HG02840 (cell line): Measurements from ENCODE around the gene NDUFV2.

Source experiments
- ATAC-seq: cut with Tn5 transposase; IDR thresholded peaks from one replicate; pipeline ENCODE4 v1.9.1; 2021; ENCODE audit warnings: mild to moderate bottlenecking, moderate library complexity, moderate number of reproducible peaks; ENCODE audit not compliant: unreplicated experiment, low FRiP score

Gene NDUFV2

GRCh38 chr18:9102508-9103375, at the start of gene NDUFV2:
NDUFV2 (plus strand) TSS chr18:9102699; CDS start chr18:9102744, 45 bp downstream.
- peak; percentile 93 for ATAC-seq

- no peak for ATAC-seq
Measured at GRCh38 chr18:9053814-9054213, 48.7 kb upstream of the NDUFV2 start.

- ATAC-seq = no peak
Measured at GRCh38 chr18:9055185-9055584, 47.3 kb upstream of the NDUFV2 start.

GRCh38 chr18:9055626-9056025, 46.9 kb upstream of the NDUFV2 start:
- no peak for ATAC-seq

DNA sequence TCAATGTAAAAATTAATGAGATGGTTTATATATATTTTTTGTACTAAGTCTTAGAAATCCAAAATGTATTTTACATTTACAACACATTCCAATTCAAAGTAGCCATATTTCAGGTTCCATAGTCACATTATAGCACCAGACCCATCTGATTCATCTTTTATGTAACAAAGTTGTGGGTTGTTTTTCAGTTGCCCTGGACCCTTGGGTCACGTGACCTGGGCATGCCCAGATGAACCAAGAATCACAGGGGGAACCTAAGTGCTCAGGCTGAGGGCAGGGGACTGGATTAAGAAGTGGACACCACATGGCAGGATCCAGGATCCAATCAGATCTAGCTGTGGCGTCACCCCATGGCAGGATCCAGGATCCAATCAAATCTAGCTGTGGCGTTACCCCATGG, 44.9 kb upstream of the NDUFV2 start:
- no peak for ATAC-seq

GRCh38 chr18:9058406-9058805, 44.1 kb upstream of the NDUFV2 start:
- no peak for ATAC-seq

DNA sequence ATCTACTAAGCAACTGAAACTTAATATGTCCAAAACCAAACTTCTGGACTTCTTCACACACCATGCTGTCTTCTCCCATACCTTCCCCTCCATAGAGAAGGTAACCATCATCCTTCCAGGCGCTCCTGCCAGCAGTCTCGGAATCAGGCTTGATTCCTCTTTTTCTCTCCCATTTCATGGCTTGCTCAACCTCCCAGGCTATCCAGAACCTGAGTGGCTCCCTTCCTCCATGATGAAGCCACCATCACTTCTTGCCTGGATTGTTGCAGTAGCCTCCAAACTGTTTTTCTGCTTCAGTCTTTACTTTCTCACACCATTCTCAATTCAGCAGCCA, 40.1 kb upstream of the NDUFV2 start:
- no peak for ATAC-seq

DNA sequence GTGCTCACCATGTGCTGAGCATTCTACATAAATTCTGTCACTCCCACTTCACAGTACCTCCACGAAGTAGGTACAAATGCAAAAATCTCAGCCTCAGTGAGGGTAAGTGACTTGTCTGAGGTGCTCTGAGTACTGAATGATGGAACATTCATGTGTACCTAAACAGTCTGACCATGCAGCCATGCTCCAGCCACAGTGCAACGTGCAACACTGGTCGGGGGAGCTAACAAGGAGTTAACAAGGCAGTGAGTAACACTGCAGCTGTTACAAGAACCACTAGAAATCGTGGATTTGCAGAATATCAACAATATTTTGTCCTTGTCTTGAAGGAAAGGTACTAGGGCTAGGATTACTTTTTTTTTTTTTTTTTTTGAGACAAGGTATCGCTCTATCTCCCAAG, 36.6 kb upstream of the NDUFV2 start:
- no peak for ATAC-seq

- peak; percentile 31 for ATAC-seq
Measured at GRCh38 chr18:9066358-9066757, 36.1 kb upstream of the NDUFV2 start.

DNA sequence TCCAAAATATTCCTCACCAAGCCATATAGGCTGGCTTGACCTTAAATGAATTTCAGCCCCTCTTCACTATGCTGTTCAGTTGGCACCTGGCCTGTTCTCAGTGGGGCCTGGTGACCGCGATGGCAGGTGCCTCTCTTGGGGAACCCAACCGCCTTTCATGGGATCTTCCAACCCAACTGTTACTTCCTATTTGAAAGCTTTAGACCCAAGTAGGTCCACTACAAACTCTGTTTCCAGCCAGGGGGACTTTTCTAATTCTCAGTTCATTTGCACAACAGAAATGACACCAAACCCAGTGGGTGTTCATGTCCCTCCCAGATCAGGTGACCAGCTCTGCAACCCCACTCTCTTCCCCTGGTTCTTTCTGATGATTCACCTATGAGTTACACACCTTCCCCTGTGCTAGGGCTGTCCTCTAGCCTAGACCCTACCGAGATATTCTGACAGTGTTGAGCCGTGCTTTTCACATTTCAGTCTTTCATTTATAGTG, 35.6 kb upstream of the NDUFV2 start:
- ATAC-seq = peak; percentile 70

- no peak for ATAC-seq
Measured at GRCh38 chr18:9067823-9068222, 34.7 kb upstream of the NDUFV2 start.

GRCh38 chr18:9068346-9068745, 34.2 kb upstream of the NDUFV2 start:
- no peak for ATAC-seq

DNA sequence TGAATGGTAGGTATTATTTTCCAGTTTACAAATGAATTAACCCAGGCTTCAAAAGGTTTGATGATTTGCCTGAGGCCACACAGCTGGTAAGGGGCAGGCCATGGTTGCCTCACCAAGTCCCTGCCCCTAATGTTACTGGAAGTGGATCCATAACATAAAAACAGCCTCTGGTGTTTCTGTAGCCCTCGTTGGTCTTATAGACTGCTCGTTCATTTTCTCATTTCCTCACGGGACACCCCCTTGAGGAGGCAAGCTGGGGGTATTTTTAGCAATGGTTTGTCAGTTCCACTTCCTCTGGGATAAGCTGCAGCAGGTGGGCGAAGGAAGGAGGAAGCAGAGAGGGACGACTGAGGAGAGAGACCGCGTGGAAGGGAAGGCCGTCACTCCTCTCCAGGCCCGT, 32.9 kb upstream of the NDUFV2 start:
- no peak for ATAC-seq

DNA sequence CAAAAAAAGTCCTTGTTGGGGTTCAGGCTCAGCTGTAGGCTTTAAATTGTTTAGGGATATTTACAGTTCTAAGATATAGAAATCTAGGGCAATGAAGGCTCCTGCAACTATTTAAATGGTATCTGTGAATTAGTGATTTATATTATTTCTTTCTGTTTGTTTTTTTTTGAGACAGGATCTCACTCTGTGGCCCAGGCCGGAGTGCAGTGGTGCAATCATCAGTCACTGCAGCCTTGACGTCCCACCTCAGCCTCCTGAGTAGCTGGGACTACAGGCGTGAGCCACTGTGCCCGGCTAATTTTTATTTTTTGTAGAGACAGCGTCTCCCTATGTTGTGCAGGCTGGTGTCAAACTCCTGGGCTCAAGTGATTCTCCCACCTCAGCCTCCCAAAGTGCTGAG, 32.3 kb upstream of the NDUFV2 start:
- ATAC-seq = no peak

DNA sequence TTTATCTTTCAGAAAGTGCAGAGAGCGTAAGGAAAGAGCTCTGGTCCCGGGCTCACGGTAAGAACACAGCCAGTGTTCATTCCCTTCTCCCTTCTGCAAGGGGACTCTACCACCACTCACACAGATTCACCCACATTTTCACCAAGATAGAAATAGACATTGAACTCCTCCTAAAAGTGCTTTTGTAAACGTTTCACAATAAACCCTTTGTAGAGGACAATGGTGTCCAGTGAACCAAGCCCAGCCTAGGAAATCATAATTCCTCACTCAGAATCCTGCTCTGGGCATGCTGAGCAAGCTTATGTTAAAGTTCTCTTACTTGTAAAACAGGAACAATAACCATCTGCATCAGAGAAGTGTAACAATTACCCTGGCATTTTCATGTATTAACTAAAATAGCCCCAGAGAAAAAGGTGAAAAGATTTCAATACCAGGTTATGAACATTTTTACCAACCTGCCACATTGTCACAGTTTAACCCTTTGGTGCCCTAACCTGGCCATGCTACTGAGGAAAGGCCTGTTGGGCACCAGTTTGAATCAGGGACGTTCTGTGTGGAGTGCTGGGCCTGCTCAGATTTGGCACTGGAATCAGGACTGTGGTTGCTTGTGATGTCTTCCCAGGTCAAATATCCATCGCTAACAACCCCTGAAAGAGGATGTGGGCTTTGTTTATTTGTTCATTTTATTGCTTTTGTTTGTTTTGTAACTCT, 22.5 kb upstream of the NDUFV2 start:
- ATAC-seq = no peak

DNA sequence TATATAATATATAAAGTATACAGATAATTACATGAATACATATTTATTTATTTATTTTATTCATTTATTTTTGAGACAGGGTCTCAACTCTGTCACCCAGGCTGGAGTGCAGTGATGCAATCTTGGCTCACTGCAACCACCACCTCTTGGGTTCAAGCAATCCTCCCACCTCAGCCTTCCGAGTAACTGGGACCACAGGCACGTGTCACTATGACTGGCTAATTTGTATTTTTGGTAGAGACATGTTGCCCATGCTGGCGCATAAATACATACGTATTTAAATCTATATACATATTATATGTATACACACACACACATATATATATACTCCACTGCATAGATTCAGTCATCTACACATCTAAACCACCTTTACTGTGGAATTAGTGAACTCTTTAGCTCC, 20.6 kb upstream of the NDUFV2 start:
- ATAC-seq = no peak

- ATAC-seq = peak; percentile 66
Measured at GRCh38 chr18:9082711-9083510, 19.6 kb upstream of the NDUFV2 start.

DNA sequence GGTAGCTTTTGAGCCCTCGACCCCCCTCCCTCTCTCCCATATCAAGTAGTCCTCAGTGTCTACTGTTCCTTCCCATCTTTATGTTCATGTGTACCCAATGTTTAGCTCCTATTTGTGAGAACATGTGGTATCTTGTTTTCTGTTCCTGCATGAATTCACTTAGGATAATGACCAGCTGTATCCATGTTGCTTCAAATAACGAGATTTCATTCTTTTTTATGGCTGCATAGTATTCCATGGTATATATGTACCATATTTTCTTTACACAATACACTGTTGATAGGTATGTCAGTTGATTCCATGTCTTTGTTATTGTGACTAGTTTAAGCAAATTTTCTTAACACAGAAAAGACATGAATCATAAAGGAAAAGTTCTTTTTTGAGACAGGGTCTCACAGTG, 16.5 kb upstream of the NDUFV2 start:
- no peak for ATAC-seq

DNA sequence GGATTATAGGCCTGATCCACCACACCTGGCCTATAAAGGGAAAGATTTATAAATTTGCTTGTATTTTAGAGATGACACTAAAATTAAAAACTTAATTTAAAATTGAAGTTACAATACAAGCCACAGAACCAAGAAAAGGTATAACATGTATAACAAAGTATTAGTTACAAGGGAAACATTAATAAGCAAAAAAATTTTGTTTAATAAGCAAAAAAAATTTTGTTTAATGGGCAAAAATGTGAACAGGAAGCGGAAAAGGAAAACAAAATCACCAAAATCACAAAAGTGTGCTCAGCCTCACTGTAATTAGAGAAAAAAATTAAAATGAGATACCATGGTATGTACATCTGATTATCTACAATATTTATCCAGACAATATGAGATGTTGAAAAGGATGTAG, 15.9 kb upstream of the NDUFV2 start:
- ATAC-seq = no peak

DNA sequence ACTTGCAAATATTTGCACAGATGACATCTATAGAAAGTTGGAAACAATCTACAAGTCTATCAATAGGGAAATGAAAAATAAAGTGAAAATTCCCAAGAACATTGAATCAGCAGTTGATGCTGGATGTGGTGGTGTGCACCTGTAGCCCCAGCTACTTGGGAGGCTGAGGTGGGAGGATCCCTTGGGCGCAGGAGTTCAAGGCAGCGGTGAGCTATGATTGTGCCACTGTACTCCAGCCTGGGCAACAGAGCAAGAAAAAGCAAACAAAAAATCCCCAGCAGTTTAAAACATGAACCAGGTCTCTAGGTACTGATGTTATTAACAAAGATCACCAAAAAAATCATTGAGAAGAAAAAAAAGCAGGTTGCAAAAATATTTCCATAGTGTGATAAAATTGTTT, 15.4 kb upstream of the NDUFV2 start:
- ATAC-seq = no peak

- ATAC-seq = no peak
Measured at GRCh38 chr18:9088252-9088651, 14.2 kb upstream of the NDUFV2 start.
